Measurements from ENCODE around the gene CCNO.
A peak's percentile ranks its signal among the peaks of the same experiment; 100 is the strongest.

Gene CCNO

GRCh38 chr5:55222985-55223811 is 10.2 kb downstream of the CCNO start:
- no peak for DNase-seq (ENCODE audit: low read depth)

DNA sequence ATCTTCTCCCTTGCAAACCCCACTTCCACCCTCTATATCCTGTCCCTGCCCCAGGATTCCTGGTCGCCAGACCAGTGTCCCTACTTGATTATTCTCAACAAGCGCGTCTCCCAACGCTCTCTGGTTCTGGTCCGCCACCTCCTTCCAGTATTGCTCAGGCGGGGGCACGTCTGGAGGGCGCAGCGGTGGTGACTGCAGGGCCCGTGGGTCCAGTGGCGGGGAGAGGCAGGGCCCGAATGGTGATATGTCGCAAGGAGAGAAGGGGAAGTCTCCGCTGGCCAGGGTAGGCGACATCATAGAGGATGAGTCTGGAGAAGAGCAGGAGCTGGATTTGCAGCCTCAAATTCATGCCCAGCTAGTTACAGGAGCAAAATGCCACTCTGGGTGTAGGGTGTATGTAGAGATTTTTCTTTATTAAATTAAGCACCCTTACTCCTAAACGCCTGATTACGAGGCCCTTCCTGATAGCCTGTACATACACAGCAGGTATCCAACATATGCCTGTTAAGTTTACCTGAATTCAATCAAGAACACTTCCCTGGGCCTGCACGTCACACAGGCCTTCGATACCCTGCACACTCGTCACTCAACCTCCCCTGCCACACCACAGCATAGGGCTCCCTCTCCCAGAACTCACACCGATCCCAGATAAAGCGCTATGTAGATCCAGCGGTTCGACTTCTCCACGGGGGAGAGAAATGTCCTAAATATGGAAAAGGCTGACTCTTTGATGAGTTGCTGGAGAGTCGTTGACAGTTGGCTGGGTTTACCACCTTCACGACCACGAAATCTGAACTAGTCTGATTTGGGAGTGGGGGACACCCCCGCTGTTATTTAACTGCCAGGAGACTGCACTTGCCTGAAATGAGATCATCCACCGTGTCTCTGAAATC is 11.1 kb downstream of the CCNO start:
- DNase-seq (ENCODE audit: low read depth): no peak

DNA sequence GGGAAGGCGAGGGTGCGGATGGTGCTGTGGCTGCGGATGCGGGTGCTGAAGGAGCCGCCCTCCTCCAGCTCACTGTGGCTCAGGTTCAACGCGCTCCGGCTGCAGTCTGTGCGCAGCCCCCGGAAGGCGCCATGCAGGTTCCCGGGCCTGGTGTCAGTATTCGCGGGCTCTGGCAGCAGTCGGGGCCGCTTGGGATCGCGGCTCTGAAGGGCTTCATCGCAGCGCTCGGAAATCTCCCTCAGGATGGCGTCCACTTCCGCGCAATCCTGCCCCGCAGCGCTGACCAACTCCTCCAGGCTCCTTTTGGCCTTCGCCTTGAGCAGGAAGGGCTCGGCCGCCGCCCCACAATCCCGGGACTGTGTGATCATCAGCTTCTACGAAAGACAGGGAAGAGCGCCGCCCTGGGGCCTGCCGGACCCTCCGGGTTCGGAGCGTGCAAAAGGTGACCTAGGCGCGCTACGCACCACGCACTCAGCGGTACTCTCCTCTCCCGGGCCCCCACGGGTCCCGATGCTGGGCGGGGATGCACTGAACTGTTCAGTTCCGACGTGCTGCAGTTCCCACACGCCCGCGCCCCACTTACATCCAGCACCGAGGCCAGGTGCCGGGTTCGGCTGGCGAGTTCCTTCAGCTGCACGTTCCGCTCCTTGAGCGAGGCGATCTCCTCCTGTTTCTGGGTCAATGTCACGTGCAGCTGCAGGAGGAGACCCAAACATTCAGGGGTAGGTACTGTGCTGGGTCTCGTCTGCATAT is 12.8 kb downstream of the CCNO start:
- DNase-seq (ENCODE audit: low read depth): peak; percentile 27

DNA sequence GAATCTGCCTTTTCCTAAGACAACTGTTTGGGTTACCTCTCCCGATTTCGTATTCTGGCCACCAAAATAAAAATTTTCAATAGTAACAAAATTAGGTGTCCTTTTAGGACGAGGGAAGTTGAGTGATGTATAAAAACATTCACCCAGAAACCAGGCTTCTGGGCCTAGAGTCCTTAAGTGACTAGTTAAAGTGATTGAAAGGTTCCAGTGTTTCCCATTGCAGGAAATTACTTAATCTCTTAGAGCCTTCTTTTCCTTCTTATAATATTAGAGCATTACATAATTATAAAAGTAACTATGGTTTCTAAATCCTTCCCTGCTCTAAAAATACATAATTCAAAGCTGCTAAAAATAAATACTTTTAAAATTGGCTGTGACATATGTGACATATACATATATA is 13.6 kb downstream of the CCNO start:
- DNase-seq (ENCODE audit: low read depth): no peak

DNA sequence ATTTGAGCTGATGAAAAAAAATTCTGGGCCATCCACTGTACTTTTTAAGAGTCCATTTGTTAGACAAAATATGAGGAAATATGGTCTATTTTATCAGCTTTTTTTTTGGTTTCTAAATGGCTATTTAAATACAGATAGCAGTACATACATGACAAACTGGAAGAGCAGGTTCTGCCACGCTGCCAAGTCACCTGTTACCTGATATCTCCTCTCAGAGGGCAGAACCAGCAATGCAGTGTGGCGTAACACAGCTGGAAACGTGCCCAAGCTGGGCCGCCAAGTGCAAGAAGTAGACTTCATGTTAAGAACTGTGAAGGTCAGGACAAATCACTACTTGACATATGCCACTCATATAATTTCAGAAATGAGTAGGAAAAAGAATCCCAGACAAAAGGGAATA is 14.4 kb downstream of the CCNO start:
- DNase-seq (ENCODE audit: low read depth): no peak

- DNase-seq (ENCODE audit: low read depth): no peak
These were observed 22.1 kb downstream of the CCNO start for GRCh38 chr5:55211184-55211874.

GRCh38 chr5:55205001-55205400 is 28.4 kb downstream of the CCNO start:
- no peak for DNase-seq (ENCODE audit: low read depth)

DNA sequence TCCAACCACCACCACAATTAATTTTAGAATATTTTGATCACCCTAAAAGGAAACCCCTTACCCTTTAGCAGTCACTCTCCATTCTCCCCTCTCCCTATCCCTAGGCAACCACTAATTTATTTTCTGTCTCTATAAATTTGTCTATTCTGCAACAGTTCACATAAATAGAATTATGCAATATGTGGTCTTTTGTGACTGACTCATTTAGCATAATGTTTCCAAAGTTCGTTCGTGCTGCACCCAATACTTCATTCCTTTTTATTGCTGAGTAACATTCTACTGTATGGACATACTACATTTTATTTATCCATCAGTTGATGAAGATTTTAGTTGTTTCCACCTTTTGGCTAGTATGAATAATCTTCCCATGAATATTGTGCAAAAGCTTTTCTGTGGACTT is 42.2 kb downstream of the CCNO start:
- peak; percentile 33 for DNase-seq (ENCODE audit: low read depth)

GRCh38 chr5:55188656-55189540 is 44.5 kb downstream of the CCNO start:
- no peak for DNase-seq (ENCODE audit: low read depth)

GRCh38 chr5:55187370-55187769 is 46.0 kb downstream of the CCNO start:
- DNase-seq (ENCODE audit: low read depth): peak; percentile 46
